Body of pancreas (tissue), 4 donors: Measurements from ENCODE around the gene MDM1.

Source experiments
- CTCF ChIP-seq, 7 experiments: fragments of 450-650 bp in 4 of 7; fragments of 200-600 bp in 3 of 7; sonication (generic) in 3 of 7; IDR thresholded peaks; one replicate each; pipeline ENCODE4 v1.5.1; 2016 to 2019; ENCODE audit warnings: antibody characterized with exemption in 7 of 7
- POLR2A ChIP-seq, 3 donors: fragments of 450-650 bp; IDR thresholded peaks; one replicate each; pipeline ENCODE4 v1.6.1; 2016; ENCODE audit warnings: antibody characterized with exemption in 3 of 3, mild to moderate bottlenecking in 2 of 3

GRCh38 chr12:68348419-68348818, 16.3 kb upstream of the MDM1 start:
- TF ChIP-seq CTCF (IDR thresholded peaks at IDR 0.05) (no peak), POLR2A (IDR thresholded peaks at IDR 0.05) (no peak)
